Fibroblast of upper back skin (primary cell): ENCODE data around the gene AP3S2.
"Not testable (repeated sequence)": the region's sequence is repeated elsewhere in the genome, so short reads cannot be mapped to it uniquely, and the experiment has no call there.

Source experiments
- DNase-seq: peaks from one replicate; pipeline ENCODE4 v3.0.0-alpha.2; 2013

The AP3S2 gene

DNA sequence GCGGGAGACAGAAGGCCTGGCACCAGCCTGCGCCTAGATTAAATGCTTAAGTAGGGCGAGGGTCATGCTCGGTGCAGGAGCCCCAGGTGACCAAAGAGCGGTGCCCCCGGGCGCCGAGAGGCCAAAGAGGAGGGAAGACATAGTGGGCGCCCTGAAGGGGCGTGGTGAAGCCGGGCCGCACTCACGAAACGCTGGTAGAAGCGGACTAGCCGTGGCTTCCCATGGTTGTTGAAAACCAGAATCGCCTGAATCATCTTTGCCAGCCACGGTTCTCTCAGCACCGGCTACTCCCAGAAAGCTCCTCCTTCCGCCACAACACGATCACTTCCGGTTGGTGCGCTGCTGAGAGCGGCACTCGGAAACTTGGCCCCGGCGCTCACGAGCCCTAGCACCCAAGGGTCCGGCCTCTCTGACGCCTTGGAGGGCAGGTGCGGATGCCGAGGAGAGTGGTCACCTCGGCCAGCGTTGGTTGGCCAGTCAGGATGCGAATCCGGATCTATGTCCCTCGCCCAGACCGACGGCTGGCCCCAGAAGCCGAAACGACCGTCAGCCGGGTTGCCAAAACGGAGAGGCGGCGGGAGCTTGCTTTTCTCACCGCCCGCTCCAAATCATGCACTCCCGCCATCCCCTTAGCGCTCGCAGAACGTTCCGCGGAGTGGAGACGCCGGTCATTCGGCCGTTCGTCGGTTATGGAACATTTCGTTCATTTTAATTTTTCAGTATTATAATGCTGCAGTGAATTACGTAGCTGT is at the start of gene AP3S2:
Gene AP3S2 (minus strand): TSS at position 299 of the 752 bp plus-strand sequence. CDS start 45 bp downstream, at position 254.
- DNase-seq: peak; percentile 91

DNA sequence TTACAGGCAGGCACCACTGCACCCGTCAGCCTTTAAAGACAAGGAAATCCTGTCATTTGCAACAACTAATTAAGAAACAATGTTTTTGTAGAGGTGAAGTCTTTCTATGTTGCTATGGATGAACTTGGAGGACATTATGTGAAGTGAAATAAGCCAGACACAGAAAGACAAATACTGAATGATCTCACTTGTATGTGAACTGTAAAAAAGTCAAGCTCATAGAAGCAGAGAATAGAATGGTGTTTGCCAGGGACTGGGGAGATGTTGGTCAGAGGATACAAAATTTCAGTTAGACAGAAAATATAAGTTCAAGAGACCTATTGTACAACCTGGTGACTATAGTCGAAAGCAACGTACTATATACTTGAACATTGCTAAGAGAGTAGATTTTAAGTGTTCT is 46.1 kb upstream of the AP3S2 start:
- DNase-seq: no peak

DNA sequence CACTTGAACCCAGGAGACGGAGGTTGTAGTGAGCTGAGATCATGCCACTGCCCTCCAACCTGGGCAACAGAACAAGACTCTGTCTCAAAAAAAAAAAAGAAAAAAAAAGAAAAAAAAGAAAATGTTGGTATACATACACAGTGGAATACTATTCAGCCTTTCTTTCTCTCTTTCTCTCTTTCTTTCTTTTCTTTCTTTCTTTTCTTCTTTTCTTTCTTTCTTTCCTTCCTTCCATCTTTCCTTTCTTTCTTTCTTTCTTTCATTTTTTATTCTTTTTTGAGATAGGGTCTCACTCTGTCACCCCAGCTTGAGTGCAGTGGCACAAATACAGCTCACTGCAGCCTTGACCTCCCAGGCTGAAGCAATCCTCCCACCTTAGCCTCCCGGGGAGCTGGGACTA is 45.6 kb upstream of the AP3S2 start:
- not testable (repeated sequence) for DNase-seq

DNA sequence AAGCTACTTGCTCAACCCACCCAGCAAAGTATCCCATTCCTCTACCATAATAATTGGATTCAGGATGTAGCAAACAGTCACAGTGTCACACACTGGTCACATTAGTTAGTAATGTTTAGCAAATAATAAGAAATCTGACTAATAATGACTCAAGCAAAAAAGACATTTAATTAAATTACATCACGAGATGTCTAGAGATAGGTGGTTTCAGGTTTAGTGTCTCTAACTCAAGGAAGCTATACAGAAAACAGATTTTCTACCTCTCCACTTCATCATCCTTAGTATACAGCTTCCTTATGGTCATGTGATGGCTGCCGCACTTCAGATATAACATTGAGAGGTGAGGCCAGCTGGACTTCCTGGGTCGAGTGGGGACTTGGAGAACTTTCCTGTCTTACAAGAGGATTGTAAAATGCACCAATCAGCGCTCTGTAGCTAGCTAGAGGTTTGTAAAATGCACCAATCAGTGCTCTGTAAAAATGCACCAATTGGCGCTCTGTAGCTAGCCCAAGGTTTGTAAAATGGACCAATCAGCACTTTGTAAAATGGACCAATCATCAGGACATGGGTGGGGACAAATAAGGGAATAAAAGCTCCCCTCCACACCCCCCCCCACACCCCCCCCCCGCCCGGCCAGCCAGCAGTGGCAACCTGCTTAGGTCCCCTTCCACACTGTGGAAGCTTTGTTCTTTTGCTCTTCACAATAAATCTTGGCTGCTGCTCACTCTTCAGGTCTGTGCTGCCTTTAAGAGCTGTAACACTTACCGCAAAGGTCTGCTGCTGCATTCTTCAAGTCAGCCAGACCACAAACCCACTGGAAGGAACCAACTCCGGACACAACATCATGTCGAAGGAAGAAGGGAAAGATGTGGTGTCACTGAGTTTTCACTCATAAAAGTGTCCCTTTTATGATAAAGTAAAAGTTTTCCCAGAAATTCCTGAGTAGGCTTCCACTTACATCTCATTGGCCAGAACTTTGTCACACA is 43.9 kb upstream of the AP3S2 start:
- DNase-seq: no peak

DNA sequence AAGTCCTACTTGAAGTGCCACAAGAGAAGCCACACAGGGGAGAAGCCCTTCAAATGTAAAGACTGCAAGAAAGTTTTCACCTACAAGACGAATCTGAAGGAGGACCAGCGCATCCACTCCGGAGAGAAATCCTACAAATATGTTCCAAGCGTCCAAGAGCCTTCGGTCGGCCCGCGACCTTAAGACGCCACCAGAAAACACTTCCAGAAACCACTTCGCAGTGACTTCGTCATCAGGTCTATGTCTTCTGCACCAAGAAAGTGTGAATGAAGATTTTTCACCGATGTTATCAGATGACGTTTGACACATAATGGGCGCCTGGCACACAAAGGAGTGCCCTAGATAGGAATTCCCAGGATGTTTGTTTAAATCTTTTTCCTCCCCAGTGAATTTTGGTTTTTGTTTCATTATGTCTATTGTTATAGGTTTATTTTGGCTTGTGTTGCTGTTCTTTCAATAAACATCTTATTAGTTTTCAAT is 43.0 kb upstream of the AP3S2 start:
- DNase-seq: no peak

DNA sequence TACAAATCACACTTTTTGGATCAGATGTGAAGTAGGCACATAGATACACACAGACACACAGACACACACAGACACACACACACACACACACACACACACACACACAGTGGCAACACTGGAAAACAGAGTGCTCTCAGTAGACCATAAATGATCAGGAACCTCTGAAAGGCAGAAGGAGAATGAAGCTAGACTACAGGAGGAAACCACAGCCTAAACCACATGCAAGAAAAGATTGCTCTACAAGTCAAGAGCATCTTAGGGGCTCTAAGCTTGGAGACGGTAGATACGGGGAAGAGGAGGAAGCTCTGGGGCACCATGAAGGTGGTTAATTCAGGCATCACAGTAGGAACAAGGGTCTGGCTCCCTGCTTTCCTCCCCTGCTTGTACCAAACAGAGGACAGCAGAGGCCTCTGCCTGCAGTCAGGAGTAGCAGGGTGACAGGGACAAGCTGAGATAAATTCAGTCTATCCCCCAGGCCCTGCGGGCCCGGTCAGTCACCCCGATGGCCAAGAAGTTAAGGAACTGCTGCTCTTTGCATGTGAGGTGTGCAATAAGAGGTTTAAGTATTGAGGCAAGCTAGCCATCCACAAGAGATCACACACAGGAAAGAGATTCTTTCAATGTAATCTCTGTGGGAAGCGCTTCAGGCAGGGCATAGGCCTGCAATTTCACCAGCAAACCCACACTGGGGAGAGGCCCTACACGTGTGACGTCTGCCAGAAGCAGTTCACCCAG is 42.4 kb upstream of the AP3S2 start:
- no peak for DNase-seq

DNA sequence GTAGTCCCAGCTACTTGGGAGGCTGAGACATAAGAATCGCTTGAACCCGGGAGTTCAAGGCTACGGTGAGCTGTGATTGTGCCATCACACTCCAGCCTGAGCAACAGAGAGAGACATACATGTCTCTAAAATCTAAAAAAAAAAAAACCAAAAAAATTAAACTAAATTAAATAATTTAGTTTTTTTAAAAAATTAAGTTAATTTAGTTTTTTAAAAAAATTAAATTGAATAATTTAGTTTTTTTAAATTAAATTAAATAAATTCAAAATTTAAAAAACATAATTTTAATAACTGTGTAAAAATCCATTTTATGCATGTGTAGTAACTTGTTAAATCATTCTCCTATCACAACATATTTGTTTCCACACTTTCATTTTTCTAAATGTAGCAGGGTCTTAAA is 39.1 kb upstream of the AP3S2 start:
- DNase-seq: no peak

DNA sequence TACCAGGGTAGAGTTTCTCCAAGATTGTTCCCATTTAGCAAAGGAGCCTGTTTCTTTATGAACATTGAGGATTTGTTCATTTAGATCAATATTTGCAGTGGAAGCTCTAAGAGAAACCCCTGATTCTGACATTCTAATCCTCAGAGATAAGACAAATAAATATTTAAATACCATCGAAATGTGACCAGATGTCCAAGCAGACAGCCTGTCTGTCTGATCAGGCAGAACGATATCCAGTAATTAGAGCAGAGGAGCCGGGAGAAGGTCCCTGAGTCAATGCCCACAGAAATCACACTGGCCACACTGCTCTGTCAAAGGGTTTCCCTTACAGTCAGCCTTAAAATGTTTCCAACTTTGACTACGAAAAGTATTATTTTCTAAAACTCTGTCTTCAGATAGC is 34.6 kb upstream of the AP3S2 start:
- no peak for DNase-seq

DNA sequence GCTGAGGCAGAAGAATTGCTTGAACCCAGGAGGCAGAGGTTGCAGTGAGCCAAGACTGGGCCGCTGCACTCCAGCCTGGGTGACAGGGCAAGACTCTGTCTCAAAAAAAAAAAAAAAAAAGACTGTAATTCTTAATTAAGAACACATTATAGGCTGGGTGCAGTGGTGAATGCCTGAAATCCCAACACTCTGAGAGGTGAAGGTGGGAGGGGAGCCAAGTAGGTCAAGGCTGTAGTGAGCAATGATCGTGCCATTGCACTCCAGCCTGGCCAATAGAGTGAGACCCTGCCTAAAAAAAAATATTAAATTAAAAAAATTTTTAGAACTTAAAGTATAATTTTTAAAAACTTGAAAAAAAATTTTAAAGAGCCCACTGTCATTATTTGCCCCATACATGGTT is 32.4 kb upstream of the AP3S2 start:
- peak; percentile 50 for DNase-seq

DNA sequence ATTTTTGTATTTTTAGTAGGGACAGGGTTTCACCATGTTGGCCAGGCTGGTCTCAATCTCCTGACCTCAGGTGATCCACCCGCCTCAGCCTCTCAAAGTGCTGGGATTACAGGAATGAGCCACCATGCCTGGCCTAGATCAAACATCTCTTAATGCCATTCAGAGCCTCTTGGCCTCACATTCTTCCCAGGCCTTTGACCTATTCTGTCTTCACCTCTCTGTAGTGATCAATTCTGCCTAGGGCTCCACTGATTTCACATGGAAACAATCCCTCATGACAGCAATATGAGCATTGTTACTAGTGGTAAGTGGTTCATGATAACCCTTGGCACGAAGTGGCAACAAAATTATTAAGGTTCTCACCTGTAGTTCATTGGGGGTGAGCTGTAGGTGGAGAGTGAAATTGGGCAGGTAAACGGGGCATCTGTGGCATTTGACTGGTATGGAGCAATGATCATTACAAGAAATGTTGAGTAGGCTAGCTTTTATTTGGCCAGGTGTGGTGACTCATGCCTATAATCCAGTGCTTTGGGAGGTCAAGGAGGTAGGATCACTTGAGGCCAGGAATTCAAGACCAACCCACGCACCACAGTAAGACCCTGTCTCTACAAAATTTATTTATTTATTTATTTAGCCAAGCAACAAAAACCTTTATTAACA is 23.8 kb upstream of the AP3S2 start:
- DNase-seq: no peak

DNA sequence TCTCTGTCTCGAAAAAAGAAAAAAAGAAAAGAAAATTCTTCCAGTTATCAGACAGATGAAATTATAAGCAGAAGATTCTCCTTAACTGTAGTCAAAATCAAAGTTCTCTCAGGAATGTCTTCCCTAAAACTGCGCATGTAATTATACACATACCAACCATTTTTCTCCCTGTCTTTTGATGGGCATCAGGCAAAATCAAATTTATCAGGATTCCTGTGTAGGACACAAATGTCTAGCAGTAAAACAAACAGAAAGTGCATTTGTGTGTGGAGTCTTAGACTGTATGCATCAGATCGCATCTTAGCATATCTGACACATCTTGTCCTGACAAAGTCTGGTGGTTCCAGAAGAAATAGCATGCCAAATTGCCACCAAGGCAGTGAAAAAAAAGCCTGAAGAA is 22.9 kb upstream of the AP3S2 start:
- no peak for DNase-seq

DNA sequence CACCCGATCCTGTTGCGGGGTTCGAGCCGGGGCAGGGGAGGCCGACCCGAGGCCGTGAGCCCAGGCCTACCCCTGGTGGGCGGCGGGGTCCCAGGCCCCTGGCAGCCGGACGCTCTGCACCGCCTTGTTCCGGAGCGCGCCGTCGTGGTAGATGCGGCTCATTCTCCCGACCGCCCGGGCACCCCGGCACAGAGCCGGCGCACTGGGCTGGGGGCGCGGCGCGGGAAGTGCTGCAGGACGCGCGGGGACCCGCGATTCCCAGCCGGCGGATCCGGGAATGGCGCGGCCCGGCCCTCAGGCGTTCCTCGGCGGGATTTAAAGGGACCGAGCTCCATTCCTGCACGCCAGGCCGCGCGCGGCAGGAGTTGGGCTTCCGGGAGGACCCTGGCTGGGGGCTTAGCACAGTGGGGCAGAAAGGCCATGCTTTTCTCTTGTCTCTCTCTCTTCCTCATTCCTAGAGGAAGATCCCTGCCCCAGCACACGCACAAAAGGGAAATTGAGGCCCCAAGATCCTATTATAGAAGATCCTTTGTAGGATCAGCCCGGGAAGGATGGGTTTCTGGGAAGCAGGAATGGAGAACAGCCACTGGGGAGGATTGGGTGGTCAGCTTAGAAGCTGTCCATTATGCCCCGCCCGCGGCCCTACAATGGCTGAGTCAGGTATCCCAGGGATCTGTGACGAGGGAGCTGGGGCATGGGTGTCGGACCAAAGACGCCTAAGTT is 19.0 kb upstream of the AP3S2 start, which contains the start of gene ARPIN:
Gene ARPIN (minus strand): TSS at position 279 of the 723 bp plus-strand sequence. CDS start 117 bp downstream, at position 162.
- peak; percentile 47 for DNase-seq

DNA sequence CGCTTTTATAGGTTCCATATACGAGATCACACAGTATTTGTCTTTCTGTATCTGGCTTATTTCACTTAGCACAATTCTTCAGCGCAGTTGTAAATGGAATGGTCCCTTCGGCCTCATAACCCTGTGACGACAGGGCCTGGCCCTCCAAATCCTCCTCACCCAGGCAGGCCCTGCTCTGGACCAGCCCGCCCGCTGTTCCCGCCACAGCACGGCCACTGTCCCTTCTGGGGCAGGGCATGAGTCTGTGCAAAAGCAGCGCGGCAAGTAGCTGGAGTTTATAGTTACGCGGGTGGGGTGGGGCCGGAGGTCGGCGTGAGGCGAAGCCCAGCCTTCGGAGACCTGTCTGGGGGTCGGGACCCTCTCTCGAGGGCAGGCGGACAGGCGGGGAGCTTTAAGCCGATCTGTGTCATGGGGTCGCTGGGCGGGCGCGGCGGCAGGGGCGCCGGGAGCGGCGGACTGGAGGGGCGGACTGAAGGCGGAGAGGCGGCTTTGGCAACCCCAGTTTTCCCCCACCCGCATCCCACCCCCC is 18.4 kb upstream of the AP3S2 start:
- DNase-seq: no peak

DNA sequence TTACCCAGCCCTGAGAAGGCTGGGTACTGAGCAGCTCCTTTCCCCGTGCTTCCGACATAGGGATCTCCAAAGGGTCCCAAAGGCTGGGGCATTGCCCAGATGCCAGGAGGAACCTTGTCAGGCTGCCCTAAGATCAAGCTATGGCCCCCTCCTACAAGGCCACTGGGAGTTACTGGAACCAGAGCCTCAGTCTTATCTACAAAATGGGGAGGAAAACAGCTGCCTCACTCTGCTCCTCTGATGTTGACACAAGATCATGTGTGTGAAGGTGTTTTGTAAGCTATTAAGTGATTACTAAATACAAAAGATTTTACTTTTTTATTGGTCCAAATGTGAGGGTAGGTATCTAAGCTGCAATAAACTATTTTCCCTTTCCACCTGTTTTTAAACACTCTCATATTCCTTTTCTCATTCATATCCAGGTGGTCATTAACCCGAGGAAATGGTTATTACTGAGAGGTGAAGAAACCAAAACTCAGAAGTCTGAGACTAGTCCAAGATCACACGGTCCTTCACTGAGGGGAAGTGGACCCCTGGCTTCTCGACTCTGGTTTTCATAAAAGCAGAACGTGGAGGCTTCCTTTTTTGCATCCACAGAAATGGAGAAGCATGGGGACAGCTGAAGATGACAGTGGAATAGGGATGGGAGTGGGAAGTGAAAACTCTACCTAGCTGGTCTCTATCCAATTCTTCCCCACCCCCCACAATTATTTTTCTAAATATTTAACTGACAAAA is 17.3 kb upstream of the AP3S2 start:
- DNase-seq: no peak

DNA sequence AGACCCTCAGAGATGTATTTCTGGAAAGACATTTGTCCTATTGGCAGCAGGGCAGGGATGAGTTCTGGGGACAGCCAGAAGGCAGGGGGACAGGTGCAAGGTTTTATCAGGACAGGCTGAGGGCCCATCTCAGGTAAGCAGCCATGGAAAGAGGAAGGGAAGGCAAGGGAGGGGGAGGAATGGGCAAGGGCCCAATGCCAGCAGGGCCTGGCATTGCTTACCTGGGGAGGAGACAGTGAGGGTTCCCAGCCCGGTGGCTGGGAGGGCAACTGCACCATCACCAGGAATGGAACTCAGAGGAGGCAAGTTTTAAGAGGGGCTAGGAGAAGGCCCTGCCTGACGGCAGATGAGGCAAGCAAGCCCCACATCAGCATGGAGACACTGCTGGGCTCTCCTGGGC is 15.8 kb upstream of the AP3S2 start:
- DNase-seq: no peak

DNA sequence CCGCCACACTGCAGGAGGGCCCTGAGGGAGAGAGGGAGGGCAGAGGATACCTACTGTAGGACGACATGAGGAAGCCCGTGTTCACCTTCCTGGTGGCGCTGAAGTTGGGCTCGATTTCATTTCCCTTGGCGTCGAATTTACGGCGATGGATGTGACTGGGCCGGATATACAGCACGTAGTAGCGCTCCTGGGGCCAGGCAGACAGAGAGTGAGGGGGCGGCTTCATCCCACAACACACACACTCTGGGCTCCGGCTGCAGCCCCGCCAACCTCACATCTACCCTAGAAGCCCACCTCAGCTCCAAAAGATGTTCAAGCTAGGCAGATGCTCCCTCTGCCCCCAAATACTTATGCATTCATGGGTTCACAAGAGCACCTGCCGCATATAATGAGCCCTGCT is 14.4 kb upstream of the AP3S2 start:
- DNase-seq: no peak

DNA sequence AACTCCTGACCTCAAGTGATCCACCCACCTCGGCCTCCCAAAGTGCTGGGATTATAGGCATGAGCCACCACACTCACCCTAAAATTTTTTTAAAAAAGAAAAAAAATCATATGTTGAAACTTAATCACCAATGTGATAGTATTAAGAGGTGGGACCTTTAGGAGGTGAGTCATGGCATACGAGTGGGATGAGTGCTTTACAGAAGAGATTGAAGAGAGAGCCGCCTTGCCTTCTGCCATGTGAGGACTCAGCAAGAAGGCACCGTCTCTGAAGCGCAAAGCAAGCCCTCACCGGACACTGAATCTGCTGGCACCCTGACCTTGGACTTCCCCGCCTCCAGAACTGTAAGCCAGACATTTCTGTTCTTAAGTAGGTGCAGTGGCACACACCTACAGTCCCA is 13.5 kb upstream of the AP3S2 start:
- no peak for DNase-seq

DNA sequence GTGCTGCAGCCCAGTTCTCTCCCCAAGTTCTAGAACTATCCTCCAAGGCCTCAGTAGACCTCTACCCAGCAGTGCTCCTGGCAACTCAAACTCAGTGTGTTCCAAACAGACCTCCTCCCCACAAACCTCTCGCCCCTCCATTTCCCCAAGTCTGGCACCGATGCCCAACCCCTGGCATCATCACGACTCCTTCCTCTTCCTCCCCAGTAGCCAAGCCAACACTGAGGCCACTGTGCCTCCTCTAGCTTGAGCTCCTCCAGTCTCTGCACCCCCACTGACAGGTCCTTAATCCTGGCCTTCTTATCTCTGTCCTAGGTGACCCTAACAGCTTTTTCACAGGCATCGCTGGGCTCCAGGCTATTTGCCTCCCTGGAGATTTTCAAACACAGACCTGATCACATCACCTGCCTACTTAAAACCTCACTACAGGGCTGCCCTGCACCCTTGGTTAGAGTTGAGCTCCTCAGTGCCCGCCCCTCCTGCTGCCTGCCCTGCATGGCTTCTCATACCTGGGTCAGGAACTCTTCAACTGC is 12.1 kb upstream of the AP3S2 start:
- no peak for DNase-seq

DNA sequence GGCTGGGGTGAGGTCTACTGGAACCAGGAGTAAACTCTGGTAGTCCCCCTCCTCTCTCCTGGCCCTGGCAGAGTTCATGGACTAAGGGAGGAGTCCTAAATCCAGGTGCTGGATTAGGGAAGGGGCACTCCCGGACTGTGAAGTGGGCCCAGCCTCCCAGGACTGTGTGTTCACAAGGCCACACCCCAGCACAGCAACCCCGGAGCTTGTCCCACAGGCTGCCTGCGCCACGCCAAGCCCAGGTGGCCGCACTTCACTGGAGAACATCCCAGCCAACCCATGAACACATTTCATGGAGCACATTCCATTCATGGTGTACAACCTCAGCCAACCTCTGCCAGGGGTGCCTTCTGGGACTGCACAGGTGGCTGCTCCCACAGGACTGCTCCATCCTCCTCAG is 10.7 kb upstream of the AP3S2 start:
- no peak for DNase-seq

DNA sequence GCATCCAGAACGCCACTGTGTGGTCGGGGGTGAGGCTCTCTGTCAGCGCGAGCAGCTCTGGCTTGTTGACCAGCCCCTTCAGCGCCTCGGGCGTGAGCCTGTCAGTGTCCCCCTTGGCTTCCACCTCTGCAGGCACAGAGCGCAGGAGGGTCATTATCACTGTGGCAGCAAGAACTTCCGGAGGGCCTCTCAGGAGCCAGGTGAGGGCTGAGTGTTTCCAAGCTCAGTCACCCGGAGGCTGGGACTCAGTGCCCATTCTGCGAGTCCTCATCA is 10.0 kb upstream of the AP3S2 start:
- no peak for DNase-seq
